ENCODE results near the gene CAMTA2. TPM values are rescaled to one million over a fixed set of nuclear protein-coding genes. Genes with fewer than 3 reads are reported as not detected.

Gene CAMTA2
- total and polyA plus RNA-seq, 9 of the 15 experiments (the other 6 are each of a cell fraction or from before 2014, with no cell fraction given) = 0.24 to 25.1 (median 6.3) TPM

GRCh38 chr17:4974115-4974670, 13.3 kb downstream of the CAMTA2 start:
- DNase-seq (ENCODE audit: extremely low read depth in 1 of 4, low spot score in 3 of 4) (no peak), ATAC-seq (no peak), FAIRE-seq (no peak)
- ChIA-PET CTCF (ENCODE audit: low intra/inter-chr PET ratio) (no interaction called here), POLR2A (no interaction called here)
- H3K36me3 ChIP-seq (ENCODE audit: control insufficient read depth, insufficient read depth, low read length) = peaks cover 84% of the 10 kb centered on the region
- no peak overlapping the region for H3K27ac ChIP-seq (ENCODE audit: extremely low read depth, low read depth, low read length)
- H3K4me2 ChIP-seq (ENCODE audit: insufficient read depth, low read length) = no peak overlapping the region
- no peaks in the 10 kb centered on the region for H3K9me1 ChIP-seq (ENCODE audit: control insufficient read depth, insufficient read depth, low read length)
- whole genome bisulfite sequencing (ENCODE audit: insufficient coverage, low coverage, missing lambda C conversion rate) = 85% methylated on average over 8 of the region's 9 CpGs
- no peaks in the 10 kb centered on the region for H3K9me3 ChIP-seq (replicated peaks; ENCODE audit: control insufficient read depth, insufficient read depth, low read depth, low read length)
- H3K4me1 ChIP-seq (replicated peaks in 1 of 2; ENCODE audit: control insufficient read depth in 2 of 2, insufficient read depth in 2 of 2, low read length in 2 of 2) = peaks cover 5 to 6% of the 10 kb centered on the region in 2 experiments; a peak in 4 of 5 replicates
- H3K27me3 ChIP-seq (ENCODE audit: control insufficient read depth in 2 of 2, insufficient read depth in 2 of 2, low read length in 2 of 2) = no peaks in the 10 kb centered on the region
- no peaks in the 10 kb centered on the region for H4K20me1 ChIP-seq (replicated peaks; ENCODE audit: control insufficient read depth, insufficient read depth, low read length)
- no peak overlapping the region for H3K9ac ChIP-seq (ENCODE audit: insufficient read depth in 1 of 2, low read depth in 2 of 2, low read length in 2 of 2)
- BruUV-seq (replicated peaks) = no TSS peak
- intact Hi-C loops (cut with micrococcal nuclease) (no loop called here), in situ Hi-C loops (cut with MboI) (no loop called here)
- H3K79me2 ChIP-seq (ENCODE audit: control insufficient read depth, insufficient read depth, low read length) = peaks cover 2% of the 10 kb centered on the region; the same call in 2 of the 3 replicates
- TF ChIP-seq HINFP (tag; conservative IDR thresholded peaks at IDR 0.05; ENCODE audit: low read depth) = no peak
- no peak for TF ChIP-seq ILK (tag; IDR thresholded peaks at IDR 0.05; ENCODE audit: borderline replicate concordance, low read depth)
- TF ChIP-seq GTF3C2 (IDR thresholded peaks at IDR 0.05; ENCODE audit: borderline replicate concordance, extremely low read depth, insufficient read length) = no peak
- TF ChIP-seq ZNF23 (CRISPR knock-in tag; IDR thresholded peaks at IDR 0.05) = no peak
- TF ChIP-seq TEAD2 (tag; IDR thresholded peaks at IDR 0.05) = no peak
- no peak for TF ChIP-seq TAF7 (tag; IDR thresholded peaks at IDR 0.05)
- TF ChIP-seq ZFPM2 (CRISPR knock-in tag; IDR thresholded peaks at IDR 0.05) = no peak
- no peak for TF ChIP-seq ZNF239 (CRISPR knock-in tag; IDR thresholded peaks at IDR 0.05)
- no peak for TF ChIP-seq SPI1 (IDR thresholded peaks at IDR 0.05; ENCODE audit: borderline replicate concordance, low read depth, low read length)
- TF ChIP-seq ELF1 (tag; IDR thresholded peaks at IDR 0.05) = no peak
- no peak for TF ChIP-seq DPF2 (IDR thresholded peaks at IDR 0.05)
- TF ChIP-seq ZNF589 (CRISPR knock-in tag; IDR thresholded peaks at IDR 0.05; ENCODE audit: low read depth) = no peak
- no peak for TF ChIP-seq ZNF551 (CRISPR knock-in tag; IDR thresholded peaks at IDR 0.05)
- no peak for TF ChIP-seq ZNF584 (CRISPR knock-in tag; IDR thresholded peaks at IDR 0.05; ENCODE audit: low read depth)
- no peak for TF ChIP-seq CEBPG (CRISPR knock-in tag; IDR thresholded peaks at IDR 0.05)
- TF ChIP-seq CEBPG (tag; conservative IDR thresholded peaks at IDR 0.05 in 1 of 2, IDR thresholded peaks at IDR 0.05 in 1 of 2) = no peak
- no peak overlapping the region for H2AFZ ChIP-seq (ENCODE audit: low read depth, low read length)
- H3K4me3 ChIP-seq = no peak overlapping the region
